ENCODE measurements around the gene TMEM144.

- no peak for TF ChIP-seq CTCF (IDR thresholded peaks at IDR 0.05; ENCODE audit: low read depth, low read length, missing input control)
- TF ChIP-seq RXRA (IDR thresholded peaks at IDR 0.05), result no peak
- TF ChIP-seq JUND (IDR thresholded peaks at IDR 0.05), result no peak
- TF ChIP-seq RAD21 (IDR thresholded peaks at IDR 0.05), result no peak
- no peak for TF ChIP-seq YY1 (IDR thresholded peaks at IDR 0.05)
- TF ChIP-seq TAF1 (conservative IDR thresholded peaks at IDR 0.05), result no peak
- TF ChIP-seq ATF3 (IDR thresholded peaks at IDR 0.05), result no peak
- no peak for TF ChIP-seq REST (IDR thresholded peaks at IDR 0.05)
Measured at GRCh38 chr4:158182736-158183135, 27.6 kb upstream of the TMEM144 start.

Measured in liver (tissue), 3 donors.